ENCODE measurements around the gene FAM135A. TPM values are rescaled to one million over a fixed set of nuclear protein-coding genes. Genes with fewer than 3 reads are reported as not detected.

FAM135A gene
- total and polyA plus RNA-seq, 12 donors: 4.8 to 18.0 (median 12.8) TPM

GRCh38 chr6:70395301-70395672, 18.0 kb upstream of the FAM135A start:
- Histone ChIP-seq H3K4me1 (peaks cover 0 to 28% (median 5%) of the 10 kb centered on the region in 9 donors), H3K9me3 (no peaks in the 10 kb centered on the region), H3K27ac (peak overlapping the region in 4 of 10 donors; percentile 5 to 41 (median 24)), H3K36me3 (no peaks in the 10 kb centered on the region), H3K27me3 (no peaks in the 10 kb centered on the region), H3K4me3 (no peak overlapping the region)
- TF ChIP-seq, protein P1, sequence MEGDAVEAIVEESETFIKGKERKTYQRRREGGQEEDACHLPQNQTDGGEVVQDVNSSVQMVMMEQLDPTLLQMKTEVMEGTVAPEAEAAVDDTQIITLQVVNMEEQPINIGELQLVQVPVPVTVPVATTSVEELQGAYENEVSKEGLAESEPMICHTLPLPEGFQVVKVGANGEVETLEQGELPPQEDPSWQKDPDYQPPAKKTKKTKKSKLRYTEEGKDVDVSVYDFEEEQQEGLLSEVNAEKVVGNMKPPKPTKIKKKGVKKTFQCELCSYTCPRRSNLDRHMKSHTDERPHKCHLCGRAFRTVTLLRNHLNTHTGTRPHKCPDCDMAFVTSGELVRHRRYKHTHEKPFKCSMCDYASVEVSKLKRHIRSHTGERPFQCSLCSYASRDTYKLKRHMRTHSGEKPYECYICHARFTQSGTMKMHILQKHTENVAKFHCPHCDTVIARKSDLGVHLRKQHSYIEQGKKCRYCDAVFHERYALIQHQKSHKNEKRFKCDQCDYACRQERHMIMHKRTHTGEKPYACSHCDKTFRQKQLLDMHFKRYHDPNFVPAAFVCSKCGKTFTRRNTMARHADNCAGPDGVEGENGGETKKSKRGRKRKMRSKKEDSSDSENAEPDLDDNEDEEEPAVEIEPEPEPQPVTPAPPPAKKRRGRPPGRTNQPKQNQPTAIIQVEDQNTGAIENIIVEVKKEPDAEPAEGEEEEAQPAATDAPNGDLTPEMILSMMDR (IDR thresholded peaks at IDR 0.05): no peak
- DNase-seq (no peak), ATAC-seq (peak in 3 of 8 donors; percentile 29 to 53 (median 38))
- intact Hi-C loops (cut with DNase I): no loop called here

DNA sequence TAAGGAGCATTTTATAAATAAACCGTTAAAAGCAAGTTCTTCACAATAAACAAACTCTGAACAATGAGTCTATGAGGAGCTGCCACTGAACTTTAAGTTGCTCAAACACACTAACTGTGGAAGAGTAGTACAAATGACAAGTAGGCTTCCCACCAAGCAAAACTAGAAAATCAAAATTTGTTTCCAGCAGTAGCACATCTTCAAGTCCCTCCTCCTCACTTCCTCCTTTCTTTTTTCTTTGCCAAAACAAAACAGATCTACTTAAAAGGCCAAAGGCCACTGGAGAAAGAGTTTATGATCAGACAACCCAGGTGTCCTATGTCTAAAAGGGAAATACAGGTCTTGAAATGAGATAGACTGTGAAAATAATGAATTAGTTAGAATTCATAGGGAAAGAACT, 17.1 kb upstream of the FAM135A start:
- intact Hi-C loops (cut with DNase I): no loop called here
- WGBS, 2 donors: 83 to 91% methylated on average over 1 of the region's 1 CpG

DNA sequence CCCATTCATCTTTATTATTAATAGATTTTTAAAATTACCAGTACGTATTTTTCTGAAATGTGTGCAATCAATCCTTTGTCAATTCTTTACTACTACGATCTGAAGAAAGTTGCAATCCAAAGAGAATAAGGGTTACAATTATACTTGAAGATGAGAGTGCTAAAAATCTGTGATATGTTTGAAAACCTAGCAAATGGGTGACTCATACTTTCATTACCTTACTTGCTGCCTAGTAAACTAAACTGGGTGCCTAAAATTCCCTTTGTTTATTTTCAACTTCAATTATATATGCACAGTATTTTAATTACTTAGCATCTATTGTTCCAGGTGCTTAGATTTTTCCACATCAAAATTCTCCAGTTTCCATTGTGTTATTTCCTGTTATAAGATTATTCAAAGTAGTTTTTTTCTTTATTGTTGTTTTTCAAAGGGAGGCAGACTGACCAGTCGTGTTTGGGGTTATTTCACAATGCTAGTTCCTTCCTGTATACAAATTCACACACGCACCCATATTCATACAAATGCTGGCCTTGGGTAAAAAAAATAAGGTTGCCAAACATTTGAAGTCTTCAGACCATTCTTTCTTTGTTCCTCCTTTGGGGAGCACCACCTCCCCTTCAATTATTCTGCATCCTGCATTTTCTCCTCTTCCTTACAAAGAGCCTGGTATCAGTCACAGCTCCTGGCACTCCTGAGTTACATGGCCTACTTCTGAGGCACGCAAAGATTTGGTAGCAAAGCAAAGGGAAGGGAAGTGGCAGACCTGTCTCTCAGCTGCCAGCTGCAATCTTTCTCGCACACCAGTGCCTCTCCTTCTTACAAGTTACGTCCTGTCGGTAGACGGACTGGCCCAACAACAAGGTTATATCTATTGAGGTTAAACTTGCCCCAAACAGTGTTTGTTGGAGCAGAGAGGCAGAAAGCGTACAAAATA, 16.2 kb upstream of the FAM135A start:
- DNase-seq (no peak), ATAC-seq (peak in 6 of 8 donors; percentile 12 to 56 (median 33))
- TF ChIP-seq, protein P1 (IDR thresholded peaks at IDR 0.05): no peak
- WGBS, 2 donors: 54 to 70% methylated on average over 10 of the region's 10 CpGs
- Histone ChIP-seq H3K27ac (peak overlapping the region in 4 of 10 donors; percentile 18 to 57 (median 46)), H3K36me3 (no peaks in the 10 kb centered on the region), H3K4me3 (no peak overlapping the region), H3K9me3 (no peaks in the 10 kb centered on the region), H3K4me1 (peaks cover 0 to 28% (median 5%) of the 10 kb centered on the region in 9 donors), H3K27me3 (peaks cover 0 to 12% (median 0%) of the 10 kb centered on the region in 7 donors)
- intact Hi-C loops (cut with DNase I): no loop called here

More for the DNA sequence above, 17.1 kb upstream of the FAM135A start:
- Histone ChIP-seq H3K27me3 (peaks cover 0 to 3% (median 0%) of the 10 kb centered on the region in 7 donors), H3K4me3 (no peak overlapping the region), H3K4me1 (peaks cover 0 to 28% (median 5%) of the 10 kb centered on the region in 9 donors), H3K9me3 (no peaks in the 10 kb centered on the region), H3K36me3 (no peaks in the 10 kb centered on the region), H3K27ac (peak overlapping the region in 1 of 10 donors; percentile 23)
- DNase-seq (no peak), ATAC-seq (no peak)
- TF ChIP-seq, protein P1 (IDR thresholded peaks at IDR 0.05): no peak

- Histone ChIP-seq H3K27ac (peak overlapping the region in 6 of 10 donors; percentile 18 to 74 (median 65)), H3K4me1 (peaks cover 0 to 28% (median 5%) of the 10 kb centered on the region in 9 donors), H3K36me3 (no peaks in the 10 kb centered on the region), H3K9me3 (no peaks in the 10 kb centered on the region), H3K27me3 (peaks cover 0 to 13% (median 0%) of the 10 kb centered on the region in 7 donors), H3K4me3 (no peak overlapping the region)
- ATAC-seq (peak; percentile 33 to 97 (median 86)), DNase-seq (peak in 1 of 2 donors; percentile 13)
- TF ChIP-seq, protein P1 (IDR thresholded peaks at IDR 0.05): no peak
- WGBS, 2 donors: 55 to 62% methylated on average over 7 of the region's 7 CpGs
- intact Hi-C loops (cut with DNase I): no loop called here
These were observed 14.3 kb upstream of the FAM135A start for GRCh38 chr6:70398783-70399728.
